HepG2 (cell line): Measurements from ENCODE around the gene ARHGEF16. TPM values are rescaled to one million over a fixed set of nuclear protein-coding genes. Genes with fewer than 3 reads are reported as not detected.

Experiments
- ATAC-seq: fragments of 200-7000 bp; cut with Tn5 transposase; 3 replicates; pipeline ENCODE4 v1.9.1; 2020; ENCODE audit warnings: mild to moderate bottlenecking, moderate library complexity
- BruUV-seq: library from RNA; stranded (reverse); fragments of 400-500 nt; replicated peaks from 2 replicates; lab custom pipeline; 2021; lab: Mats Ljungman, UMichigan
- CTCF ChIA-PET: fragments of 300-600 bp; formaldehyde crosslinking; extraction: SDS; loops from one replicate; lab custom pipeline; 2021; ENCODE audit warnings: low total read pairs, inconsistent platforms, low intra/inter-chr PET ratio; lab: Yijun Ruan, JAX
- POLR2A ChIA-PET: fragments of 350-600 bp; sonication (Branson Sonifier 250); formaldehyde crosslinking; loops from one replicate; lab custom pipeline; 2020; ENCODE audit warnings: antibody characterized with exemption, inconsistent platforms; lab: Yijun Ruan, JAX
- DNase-seq: peaks from one replicate; pipeline ENCODE4 v3.0.0-alpha.2; 2015; ENCODE audit warnings: low spot score
- FAIRE-seq: peaks from 3 replicates; lab custom pipeline; 2011; peaks lifted over from hg19 to GRCh38; lab: Jason Lieb, UNC
- H2AFZ ChIP-seq: one replicate; pipeline ENCODE4 v1.6.1; 2011; ENCODE audit warnings: low read length, inconsistent platforms
- H3K27ac ChIP-seq: fragments of 300-600 bp; 3 replicates; pipeline ENCODE4 v1.8.0; 2011; ENCODE audit warnings: mixed run types, mild to moderate bottlenecking, mixed read lengths, low read length, inconsistent platforms; ENCODE audit not compliant: insufficient read depth; ENCODE audit errors: extremely low read length
- H3K27me3 ChIP-seq, 2 experiments: fragments of 200-600 bp in 1 of 2; 2 replicates in 1 of 2; 3 replicates in 1 of 2; pipeline versions ENCODE4 v1.6.0 to v1.8.0; 2011; ENCODE audit warnings: low read length in 2 of 2, mild to moderate bottlenecking in 2 of 2, moderate library complexity in 2 of 2, inconsistent platforms in 1 of 2; ENCODE audit not compliant: insufficient read depth in 2 of 2, control insufficient read depth in 1 of 2
- H3K36me3 ChIP-seq, 2 experiments: fragments of 200-600 bp in 1 of 2; replicated peaks in 1 of 2; 2 replicates in 1 of 2; 3 replicates in 1 of 2; pipeline versions ENCODE4 v1.5.1 to v1.8.0; 2011; ENCODE audit warnings: low read length in 2 of 2, inconsistent platforms in 1 of 2; ENCODE audit not compliant: insufficient read depth in 2 of 2, control insufficient read depth in 1 of 2
- H3K4me1 ChIP-seq: 2 replicates; pipeline ENCODE4 v1.5.1; 2012; ENCODE audit warnings: low read length, inconsistent platforms; ENCODE audit not compliant: insufficient read depth
- H3K4me2 ChIP-seq: 2 replicates; pipeline ENCODE4 v1.6.0; 2011; ENCODE audit warnings: low read depth, low read length, inconsistent platforms
- H3K4me3 ChIP-seq, 3 experiments: fragments of 200-600 bp in 1 of 3; sonication (generic), shearing (Covaris generic) in 1 of 3; replicated peaks in 1 of 3; 2 replicates each; pipeline ENCODE4 v1.5.1; 2011 to 2016; ENCODE audit warnings: low read length in 3 of 3, inconsistent platforms in 2 of 3, low read depth in 2 of 3, mild to moderate bottlenecking in 2 of 3, control low read depth in 1 of 3, mixed read lengths in 1 of 3; ENCODE audit not compliant: insufficient read depth in 1 of 3
- H3K79me2 ChIP-seq: one replicate; pipeline ENCODE4 v1.6.1; 2011; ENCODE audit warnings: low read length, inconsistent platforms; ENCODE audit not compliant: insufficient read depth
- H3K9ac ChIP-seq: 2 replicates; pipeline ENCODE4 v1.6.0; 2011; ENCODE audit warnings: mild to moderate bottlenecking, low read depth, low read length, inconsistent platforms; ENCODE audit not compliant: insufficient read depth
- H3K9me3 ChIP-seq: 2 replicates; pipeline ENCODE4 v1.5.1; 2012; ENCODE audit warnings: mild to moderate bottlenecking, low read length
- H4K20me1 ChIP-seq: 2 replicates; pipeline ENCODE4 v1.6.0; 2011; ENCODE audit warnings: inconsistent platforms, mild to moderate bottlenecking, low read length, moderate library complexity; ENCODE audit not compliant: insufficient read depth
- EEA1 ChIP-seq: sonication (generic); formaldehyde crosslinking; IDR thresholded peaks from 2 replicates; pipeline ENCODE4 v1.5.1; 2020; ENCODE audit warnings: mild to moderate bottlenecking, missing genetic modification reagents, borderline replicate concordance
- HNF4G ChIP-seq, 2 experiments: sonication (generic) in 1 of 2; formaldehyde crosslinking in 1 of 2; IDR thresholded peaks; 2 replicates each; pipeline versions ENCODE4 v1.4.0 to v1.6.1; 2011 to 2020; ENCODE audit warnings: borderline replicate concordance in 2 of 2, low read depth in 2 of 2, mild to moderate bottlenecking in 2 of 2, low read length in 1 of 2, missing genetic modification reagents in 1 of 2, moderate library complexity in 1 of 2
- LCORL ChIP-seq, 2 experiments: fragments of 450-650 bp in 1 of 2; sonication (generic) in 1 of 2; formaldehyde crosslinking in 1 of 2; IDR thresholded peaks; 2 replicates each; pipeline versions ENCODE4 v1.5.0 to v1.6.1; 2017 to 2020; ENCODE audit warnings: antibody characterized with exemption in 1 of 2, missing genetic modification reagents in 1 of 2
- MEF2D ChIP-seq: sonication (generic); formaldehyde crosslinking; IDR thresholded peaks from 2 replicates; pipeline ENCODE4 v1.5.1; 2020; ENCODE audit warnings: mild to moderate bottlenecking, missing genetic modification reagents
- PAXIP1 ChIP-seq: sonication (generic); formaldehyde crosslinking; conservative IDR thresholded peaks from 2 replicates; pipeline ENCODE4 v1.4.0; 2020; ENCODE audit warnings: mild to moderate bottlenecking, missing genetic modification reagents, moderate library complexity
- PREB ChIP-seq: sonication (generic); formaldehyde crosslinking; IDR thresholded peaks from 2 replicates; pipeline ENCODE4 v1.4.0; 2020; ENCODE audit warnings: missing genetic modification reagents
- SMYD3 ChIP-seq: sonication (generic); formaldehyde crosslinking; IDR thresholded peaks from 2 replicates; pipeline ENCODE4 v1.8.1; 2023; ENCODE audit warnings: mild to moderate bottlenecking, missing genetic modification reagents
- STAG1 ChIP-seq: sonication (generic); formaldehyde crosslinking; IDR thresholded peaks from 2 replicates; pipeline ENCODE4 v1.4.0; 2020; ENCODE audit warnings: missing genetic modification reagents
- STAT5B ChIP-seq: sonication (generic); formaldehyde crosslinking; IDR thresholded peaks from 2 replicates; pipeline ENCODE4 v1.4.0; 2020; ENCODE audit warnings: missing genetic modification reagents
- TBX3 ChIP-seq: fragments of 450-650 bp; IDR thresholded peaks from 2 replicates; pipeline ENCODE4 v1.6.1; 2017; ENCODE audit warnings: antibody characterized with exemption, mild to moderate bottlenecking, inconsistent platforms, borderline replicate concordance
- ZBTB39 ChIP-seq: sonication (generic); formaldehyde crosslinking; IDR thresholded peaks from 2 replicates; pipeline ENCODE4 v1.5.0; 2020; ENCODE audit warnings: missing genetic modification reagents
- ZBTB43 ChIP-seq: sonication (generic); formaldehyde crosslinking; conservative IDR thresholded peaks from 2 replicates; pipeline ENCODE4 v1.4.0; 2020; ENCODE audit warnings: missing genetic modification reagents
- ZNF17 ChIP-seq: sonication (generic); formaldehyde crosslinking; IDR thresholded peaks from 2 replicates; pipeline ENCODE4 v1.5.0; 2020; ENCODE audit warnings: mild to moderate bottlenecking, missing genetic modification reagents
- ZNF709 ChIP-seq: sonication (generic); formaldehyde crosslinking; IDR thresholded peaks from 2 replicates; pipeline ENCODE4 v1.5.0; 2020; ENCODE audit warnings: mild to moderate bottlenecking, missing genetic modification reagents
- ZNF790 ChIP-seq: sonication (generic); formaldehyde crosslinking; IDR thresholded peaks from 2 replicates; pipeline ENCODE4 v1.8.0; 2022; ENCODE audit warnings: missing genetic modification reagents, mild to moderate bottlenecking, borderline replicate concordance
- ZNF850 ChIP-seq: sonication (generic); formaldehyde crosslinking; conservative IDR thresholded peaks from 2 replicates; pipeline ENCODE4 v1.9.0; 2021; ENCODE audit warnings: mild to moderate bottlenecking, missing genetic modification reagents
- WGBS: methylation state at CpG from one replicate; pipeline ENCODE4 v1.1.6; 2017; ENCODE audit warnings: low lambda C conversion rate; 5-methylcytosine and 5-hydroxymethylcytosine counted together
- in situ Hi-C: cut with HindIII; loops from 2 replicates; pipeline ENCODE4 v1.10.0; 2017; ENCODE audit warnings: low pct_unique_long_range_greater_than_20kb; ENCODE audit not compliant: extremely low pct_ligation_motif_present
- intact Hi-C: fragments of 100-400 bp; cut with micrococcal nuclease; formaldehyde crosslinking; loops from one replicate; pipeline ENCODE4 v1.10.0; 2022; ENCODE audit not compliant: unreplicated experiment
- polyA plus RNA-seq, 8 experiments: library from polyadenylated mRNA; depleted of rRNA in 3 of 8; stranded (reverse) in 7 of 8; unstranded in 1 of 8; fragments of >200 nt; fragmentation: Illumina TruSeq in 4 of 8; extraction: Trizol in 4 of 8; gene quantifications; 2 replicates each; pipeline versions ENCODE4 v1.2.1 to v1.2.3, GENCODE V29; 2011 to 2016; ENCODE audit warnings: low read depth in 4 of 8, missing spikeins in 1 of 8, mixed read lengths in 1 of 8; ENCODE audit not compliant: insufficient read depth in 1 of 8
- total RNA-seq, 5 experiments: library from RNA; depleted of rRNA; stranded (reverse); fragments of >200 nt; fragmentation: Illumina TruSeq; extraction: Trizol; gene quantifications; 2 replicates each; pipeline ENCODE4 v1.2.3, GENCODE V29; 2016; ENCODE audit warnings: low read depth in 1 of 5

The ARHGEF16 gene
- total and polyA plus RNA-seq, 2 of the 13 experiments (the other 11 are each of a cell fraction or from before 2014, with no cell fraction given), result 20.3 to 39.9 TPM

GRCh38 chr1:3441410-3441847 lies 13.0 kb upstream of the ARHGEF16 start:
- Histone ChIP-seq H3K79me2 (no peaks in the 10 kb centered on the region), H2AFZ (no peak overlapping the region), H3K9ac (no peak overlapping the region), H3K9me3 (no peaks in the 10 kb centered on the region), H3K27me3 (peaks cover 3 to 13% of the 10 kb centered on the region in 2 experiments; a peak in 2 of 5 replicates), H4K20me1 (no peaks in the 10 kb centered on the region), H3K4me3 (no peak overlapping the region), H3K4me2 (peak overlapping the region; percentile 15), H3K4me1 (peaks cover 65% of the 10 kb centered on the region), H3K36me3 (no peaks in the 10 kb centered on the region), H3K27ac (peak overlapping the region; percentile 6)
- peak; percentile 41 for ATAC-seq
- peak; percentile 42 for FAIRE-seq
- BruUV-seq, result no TSS peak
- in situ Hi-C loops, result loop anchor here (5.0 kb wide), 1 partner anchor 41 kb away; no protein-coding TSS in a partner anchor
- CTCF ChIA-PET, result no interaction called here
- peak; percentile 62 for DNase-seq
- 14% methylated on average over 8 of the region's 8 CpGs for WGBS
- intact Hi-C loops, result no loop called here
- POLR2A ChIA-PET, result interaction anchor here (1.0 kb wide), 1 partner anchor 11 kb away, joined by 4 read pairs; no protein-coding TSS in a partner anchor
- TF ChIP-seq MEF2D (CRISPR knock-in tag), result no peak
- no peak for TF ChIP-seq EEA1
- TF ChIP-seq PAXIP1 (CRISPR knock-in tag), result peak; percentile 63
- no peak for TF ChIP-seq ZNF17
- TF ChIP-seq SMYD3 (CRISPR knock-in tag), result no peak
- TF ChIP-seq TBX3, result no peak
- TF ChIP-seq ZNF850 (CRISPR knock-in tag), result no peak
- no peak for TF ChIP-seq ZNF790 (CRISPR knock-in tag)
- TF ChIP-seq STAT5B, result no peak
- no peak for TF ChIP-seq LCORL (IDR thresholded peaks at IDR 0.05)
- TF ChIP-seq LCORL (CRISPR knock-in tag; IDR thresholded peaks at IDR 0.05), result peak; percentile 41; the same call in 1 of the 2 replicates
- TF ChIP-seq ZBTB43, result no peak
- peak; percentile 45; the same call in 1 of the 2 replicates for TF ChIP-seq HNF4G (IDR thresholded peaks at IDR 0.05; ENCODE audit: borderline replicate concordance, low read depth, low read length)
- TF ChIP-seq HNF4G (CRISPR knock-in tag; IDR thresholded peaks at IDR 0.05; ENCODE audit: borderline replicate concordance, low read depth), result no peak
- no peak for TF ChIP-seq ZNF709 (CRISPR knock-in tag)
- no peak for TF ChIP-seq ZBTB39 (CRISPR knock-in tag)
- TF ChIP-seq STAG1, result no peak
- no peak for TF ChIP-seq PREB (CRISPR knock-in tag)
